NCI-H446 treated with DMSO at 0.1 percent for 48 hours (cell line): ENCODE data around the gene RNASE7.
"Not testable (repeated sequence)": the region's sequence is repeated elsewhere in the genome, so short reads cannot be mapped to it uniquely, and the experiment has no call there.

Experiments
- DNase-seq: peaks from one replicate; lab custom pipeline; 2025; lab: John Stamatoyannopoulos, UW

Gene RNASE7

GRCh38 chr14:21023817-21024584 is 18.2 kb upstream of the RNASE7 start:
- no peak for DNase-seq

- DNase-seq: no peak
Observed at GRCh38 chr14:21024585-21025370, 17.4 kb upstream of the RNASE7 start, which contains the start of gene NDRG2. TSS of gene NDRG2 (minus strand) at chr14:21025061. CDS start at chr14:21023315, 1,746 bp downstream.

- no peak for DNase-seq
Observed at GRCh38 chr14:21025371-21026273, 16.5 kb upstream of the RNASE7 start.

- DNase-seq: no peak
Observed at GRCh38 chr14:21026274-21026987, 15.7 kb upstream of the RNASE7 start.

GRCh38 chr14:21026988-21027315 is 15.2 kb upstream of the RNASE7 start:
- no peak for DNase-seq

- no peak for DNase-seq
Observed at GRCh38 chr14:21029917-21030316, 12.2 kb upstream of the RNASE7 start, which contains the start of gene TPPP2. TSS of gene TPPP2 (plus strand) at chr14:21030217. CDS start at chr14:21030582, 365 bp downstream.

GRCh38 chr14:21030531-21030930 is 11.6 kb upstream of the RNASE7 start:
- DNase-seq: no peak

- DNase-seq: no peak
Observed at GRCh38 chr14:21032326-21033132, 9.6 kb upstream of the RNASE7 start.

- no peak for DNase-seq
Observed at GRCh38 chr14:21033133-21033698, 8.9 kb upstream of the RNASE7 start.

GRCh38 chr14:21034707-21035106 is 7.5 kb upstream of the RNASE7 start, which contains the start of gene RNASE13:
TSS of gene RNASE13 (minus strand) at chr14:21034807. CDS start at chr14:21034288, 519 bp downstream.
- DNase-seq: no peak

- DNase-seq: no peak
Observed at GRCh38 chr14:21036751-21037150, 5.4 kb upstream of the RNASE7 start.

- no peak for DNase-seq
Observed at GRCh38 chr14:21037156-21037555, 5.0 kb upstream of the RNASE7 start.

- peak; percentile 60 for DNase-seq
Observed at GRCh38 chr14:21038441-21039422, 3.4 kb upstream of the RNASE7 start.

GRCh38 chr14:21039585-21040369 is 2.4 kb upstream of the RNASE7 start:
- peak; percentile 4 for DNase-seq

GRCh38 chr14:21040370-21040925 is 1.7 kb upstream of the RNASE7 start:
- no peak for DNase-seq

- not testable (repeated sequence) for DNase-seq
Observed at GRCh38 chr14:21040941-21041340, 1.2 kb upstream of the RNASE7 start.

GRCh38 chr14:21042918-21043317 is 756 bp downstream of the RNASE7 start:
- no peak for DNase-seq
